Pancreas (tissue), 10 donors: ENCODE measurements around the gene FAM222A. TPM values are rescaled to one million over a fixed set of nuclear protein-coding genes. Genes with fewer than 3 reads are reported as not detected.
A peak's percentile ranks its signal among the peaks of the same experiment; 100 is the strongest.

ENCODE experiments used
- ATAC-seq, 4 donors: fragments of 200-7000 bp; cut with Tn5 transposase; one replicate each; pipeline versions ENCODE4 v1.8.0 to v1.9.1; 2020; ENCODE audit warnings: mild to moderate bottlenecking in 4 of 4, moderate library complexity in 4 of 4
- DNase-seq, 6 donors: peaks; one replicate each; pipeline ENCODE4 v3.0.0-alpha.2; 2020
- FAIRE-seq: peaks from 2 replicates; lab custom pipeline; 2012; peaks lifted over from hg19 to GRCh38; lab: Jason Lieb, UNC
- H3K27ac ChIP-seq, 4 donors: fragments of 200-600 bp; sonication (generic); 1 replicate in 3 of 4; 2 replicates in 1 of 4; pipeline versions ENCODE4 v1.5.0 to v1.8.0; 2020
- H3K27me3 ChIP-seq, 4 donors: fragments of 200-600 bp; one replicate each; pipeline ENCODE4 v1.8.0; 2021
- H3K36me3 ChIP-seq, 3 donors: fragments of 200-600 bp; sonication (generic) in 1 of 3; one replicate each; pipeline versions ENCODE4 v1.5.0 to v1.8.0; 2020 to 2021
- H3K4me1 ChIP-seq, 3 donors: fragments of 200-600 bp; one replicate each; pipeline ENCODE4 v1.8.0; 2021
- H3K4me3 ChIP-seq, 4 donors: fragments of 200-600 bp; sonication (generic) in 2 of 4; one replicate each; pipeline versions ENCODE4 v1.5.0 to v1.8.0; 2020 to 2021
- H3K9me3 ChIP-seq, 4 donors: fragments of 200-600 bp; one replicate each; pipeline ENCODE4 v1.8.0; 2021
- WGBS, 2 donors: extraction: QIAGEN DNeasy Blood & Tissue Kit; methylation state at CpG; one replicate each; pipeline ENCODE4 v1.1.7; 2013; 5-methylcytosine and 5-hydroxymethylcytosine counted together
- intact Hi-C, 3 donors: fragments of 100-400 bp; cut with DNase I; formaldehyde crosslinking; loops; one replicate each; pipeline versions ENCODE4 v1.11.1 to v1.14.2; 2022
- polyA plus RNA-seq, 2 donors: library from polyadenylated mRNA; stranded (reverse); fragments of 200-250 nt; gene quantifications; one replicate each; pipeline ENCODE4 v1.2.3, GENCODE V29; 2013
- total RNA-seq, 6 donors: library from RNA; stranded (reverse); fragmentation: NEBNext Ultra II Directional in 4 of 6; extraction: Animal tissue kit (Norgen Biotek cat#: 25700) in 4 of 6; gene quantifications; one replicate each; pipeline versions ENCODE4 v1.2.1 to v1.2.4, GENCODE V29; 2021 to 2023
- TF ChIP-seq, protein P1 (sequence below), 4 donors: fragments of 200-600 bp; sonication (generic) in 3 of 4; IDR thresholded peaks; one replicate each; pipeline versions ENCODE4 v1.5.0 to v1.8.0; 2021; ENCODE audit warnings: antibody characterized with exemption in 4 of 4
- donor health status: healthy with polysubstance abuse.
- donor health status: DM: no; HTN: no; CAD: no; lungs with moderate emphysema.
- donor health status: DM: no; HTN: no; CAD: no.
- donor health status: control.
- donor health status: control.
- donor health status: Bipolar disorder and iron deficiency.
- donor health status: DM: yes; HTN: yes; CAD: no.
- donor health status: DM: no; HTN: no; CAD: no.
- donor health status: DM: no; HTN: no; CAD: no.
- donor health status: DM: yes; HTN: yes; CAD: no.

The FAM222A gene
- total and polyA plus RNA-seq, 8 donors, result 2.1 to 14.6 (median 3.8) TPM

DNA sequence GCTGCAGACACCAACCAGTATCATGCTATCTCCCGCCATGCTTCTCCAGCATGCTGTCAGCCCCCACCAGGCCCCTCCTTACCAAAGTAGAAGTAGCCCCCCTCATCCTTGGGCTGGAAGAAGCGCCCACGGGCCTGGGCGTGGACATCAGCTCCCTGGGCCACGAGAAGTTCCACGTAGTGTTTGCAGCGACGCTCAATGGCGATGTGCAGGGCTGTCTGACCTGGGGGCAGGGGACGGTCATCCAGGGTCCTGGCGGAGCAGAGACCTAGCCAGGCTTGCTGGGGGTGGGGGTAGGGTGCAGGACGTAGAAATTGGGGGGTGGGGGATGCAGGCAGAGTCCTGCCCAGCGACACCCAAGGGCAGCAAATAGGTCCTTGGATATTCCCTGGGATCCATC is 86.9 kb downstream of the FAM222A start:
- intact Hi-C loops, result no loop called here
- ATAC-seq (no peak), DNase-seq (no peak), FAIRE-seq (no peak)
- no peaks in the 10 kb centered on the region for H3K4me1 ChIP-seq
- no peaks in the 10 kb centered on the region for H3K9me3 ChIP-seq
- TF ChIP-seq, protein P1, sequence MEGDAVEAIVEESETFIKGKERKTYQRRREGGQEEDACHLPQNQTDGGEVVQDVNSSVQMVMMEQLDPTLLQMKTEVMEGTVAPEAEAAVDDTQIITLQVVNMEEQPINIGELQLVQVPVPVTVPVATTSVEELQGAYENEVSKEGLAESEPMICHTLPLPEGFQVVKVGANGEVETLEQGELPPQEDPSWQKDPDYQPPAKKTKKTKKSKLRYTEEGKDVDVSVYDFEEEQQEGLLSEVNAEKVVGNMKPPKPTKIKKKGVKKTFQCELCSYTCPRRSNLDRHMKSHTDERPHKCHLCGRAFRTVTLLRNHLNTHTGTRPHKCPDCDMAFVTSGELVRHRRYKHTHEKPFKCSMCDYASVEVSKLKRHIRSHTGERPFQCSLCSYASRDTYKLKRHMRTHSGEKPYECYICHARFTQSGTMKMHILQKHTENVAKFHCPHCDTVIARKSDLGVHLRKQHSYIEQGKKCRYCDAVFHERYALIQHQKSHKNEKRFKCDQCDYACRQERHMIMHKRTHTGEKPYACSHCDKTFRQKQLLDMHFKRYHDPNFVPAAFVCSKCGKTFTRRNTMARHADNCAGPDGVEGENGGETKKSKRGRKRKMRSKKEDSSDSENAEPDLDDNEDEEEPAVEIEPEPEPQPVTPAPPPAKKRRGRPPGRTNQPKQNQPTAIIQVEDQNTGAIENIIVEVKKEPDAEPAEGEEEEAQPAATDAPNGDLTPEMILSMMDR (IDR thresholded peaks at IDR 0.05), result no peak
- no peaks in the 10 kb centered on the region for H3K36me3 ChIP-seq
- no peak overlapping the region for H3K4me3 ChIP-seq
- no peaks in the 10 kb centered on the region for H3K27me3 ChIP-seq
- no peak overlapping the region for H3K27ac ChIP-seq
- WGBS, 2 donors, result 88 to 91% methylated on average over 13 of the region's 13 CpGs

DNA sequence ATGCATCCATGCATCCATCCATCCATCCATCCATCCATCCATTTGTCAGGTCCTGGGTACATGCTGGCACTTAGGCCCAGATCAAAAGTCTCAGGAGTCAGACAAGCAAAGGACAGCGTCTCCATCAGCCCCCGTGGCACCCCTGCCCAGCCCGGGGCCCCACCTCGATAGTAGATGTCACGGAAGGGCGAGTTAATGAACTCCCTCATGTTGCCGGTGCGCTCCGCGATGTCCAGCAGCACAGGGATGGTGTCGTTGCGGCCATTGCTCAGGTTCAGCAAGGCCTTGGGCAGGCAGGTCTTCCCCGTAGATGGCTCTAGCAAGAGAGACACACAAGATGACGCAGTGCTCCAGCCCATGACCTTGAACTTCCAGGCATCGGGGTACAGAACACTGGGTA is 89.2 kb downstream of the FAM222A start:
- no peak for ATAC-seq
- DNase-seq, result no peak
- no peaks in the 10 kb centered on the region for H3K4me1 ChIP-seq
- FAIRE-seq, result no peak
- H3K4me3 ChIP-seq, result no peak overlapping the region
- 91 to 94% methylated on average over 15 of the region's 15 CpGs for WGBS, 2 donors
- H3K27me3 ChIP-seq, result no peaks in the 10 kb centered on the region
- no peaks in the 10 kb centered on the region for H3K36me3 ChIP-seq
- intact Hi-C loops, result no loop called here
- TF ChIP-seq, protein P1 (IDR thresholded peaks at IDR 0.05), result no peak
- no peak overlapping the region for H3K27ac ChIP-seq
- H3K9me3 ChIP-seq, result no peaks in the 10 kb centered on the region

DNA sequence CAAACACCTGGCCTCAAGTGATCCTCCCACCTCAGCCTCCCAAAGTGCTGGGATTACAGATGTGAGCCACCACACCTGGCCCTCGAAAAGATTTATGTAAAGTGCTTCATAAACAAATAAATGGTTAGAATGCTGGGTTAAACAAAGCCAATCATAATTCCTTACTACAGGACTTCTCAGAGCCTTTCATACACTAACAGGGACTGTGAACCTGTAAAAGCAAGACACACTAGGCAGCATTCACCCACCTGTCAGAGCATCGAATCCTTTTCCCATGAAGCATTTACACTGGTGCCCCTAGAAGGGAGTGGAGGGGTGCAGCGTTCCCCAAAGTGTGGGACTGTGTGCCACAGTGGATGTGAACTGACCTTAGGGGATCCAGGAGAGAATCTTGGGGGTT is 90.1 kb downstream of the FAM222A start:
- FAIRE-seq (no peak), ATAC-seq (no peak), DNase-seq (no peak)
- Histone ChIP-seq H3K27ac (no peak overlapping the region), H3K4me1 (no peaks in the 10 kb centered on the region), H3K4me3 (no peak overlapping the region), H3K36me3 (no peaks in the 10 kb centered on the region), H3K27me3 (no peaks in the 10 kb centered on the region), H3K9me3 (no peaks in the 10 kb centered on the region)
- TF ChIP-seq, protein P1 (IDR thresholded peaks at IDR 0.05), result no peak
- intact Hi-C loops, result no loop called here
- 81 to 85% methylated on average over 3 of the region's 3 CpGs for WGBS, 2 donors

GRCh38 chr12:109804820-109805761 is 91.5 kb downstream of the FAM222A start:
- TF ChIP-seq, protein P1 (IDR thresholded peaks at IDR 0.05), result peak; percentile 88 to 97 (median 94)
- ATAC-seq (peak; percentile 80 to 95 (median 90)), FAIRE-seq (no peak), DNase-seq (peak in 5 of 6 donors; percentile 38 to 88 (median 62))
- Histone ChIP-seq H3K9me3 (no peaks in the 10 kb centered on the region), H3K27me3 (no peaks in the 10 kb centered on the region), H3K4me1 (no peaks in the 10 kb centered on the region), H3K27ac (no peak overlapping the region), H3K4me3 (no peak overlapping the region), H3K36me3 (no peaks in the 10 kb centered on the region)
- WGBS, 2 donors, result 37 to 41% methylated on average over 12 of the region's 12 CpGs
- intact Hi-C loops, result loop anchor here in 2 of 3 donors (5.0 kb wide), 1 partner anchor 37 kb away; no protein-coding TSS in a partner anchor
